Measurements from ENCODE around the gene RPA3.

DNA sequence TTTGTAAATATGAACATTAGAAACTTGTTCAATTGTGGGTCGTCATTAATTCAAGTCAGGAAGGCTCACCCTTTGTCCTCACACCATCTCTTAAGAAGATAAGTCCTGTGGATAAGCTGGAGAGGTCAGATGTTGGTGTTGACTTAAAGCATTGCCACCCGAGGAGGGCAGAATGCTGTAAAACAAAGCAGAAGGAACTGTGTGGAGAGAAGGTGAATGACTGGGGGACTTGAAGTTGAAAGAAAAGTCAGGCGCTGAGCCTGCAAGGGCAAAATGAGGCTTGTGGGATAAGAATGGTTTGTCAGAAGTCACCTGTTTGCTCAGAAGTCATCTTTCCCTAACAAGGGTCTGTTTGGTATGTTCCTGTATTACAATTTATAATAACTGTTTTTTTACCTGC, 9.1 kb downstream of the RPA3 start:
- TF ChIP-seq, protein P1, sequence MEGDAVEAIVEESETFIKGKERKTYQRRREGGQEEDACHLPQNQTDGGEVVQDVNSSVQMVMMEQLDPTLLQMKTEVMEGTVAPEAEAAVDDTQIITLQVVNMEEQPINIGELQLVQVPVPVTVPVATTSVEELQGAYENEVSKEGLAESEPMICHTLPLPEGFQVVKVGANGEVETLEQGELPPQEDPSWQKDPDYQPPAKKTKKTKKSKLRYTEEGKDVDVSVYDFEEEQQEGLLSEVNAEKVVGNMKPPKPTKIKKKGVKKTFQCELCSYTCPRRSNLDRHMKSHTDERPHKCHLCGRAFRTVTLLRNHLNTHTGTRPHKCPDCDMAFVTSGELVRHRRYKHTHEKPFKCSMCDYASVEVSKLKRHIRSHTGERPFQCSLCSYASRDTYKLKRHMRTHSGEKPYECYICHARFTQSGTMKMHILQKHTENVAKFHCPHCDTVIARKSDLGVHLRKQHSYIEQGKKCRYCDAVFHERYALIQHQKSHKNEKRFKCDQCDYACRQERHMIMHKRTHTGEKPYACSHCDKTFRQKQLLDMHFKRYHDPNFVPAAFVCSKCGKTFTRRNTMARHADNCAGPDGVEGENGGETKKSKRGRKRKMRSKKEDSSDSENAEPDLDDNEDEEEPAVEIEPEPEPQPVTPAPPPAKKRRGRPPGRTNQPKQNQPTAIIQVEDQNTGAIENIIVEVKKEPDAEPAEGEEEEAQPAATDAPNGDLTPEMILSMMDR (conservative IDR thresholded peaks at IDR 0.05), result no peak
- no peak for TF ChIP-seq ZFX (IDR thresholded peaks at IDR 0.05)
